ENCODE measurements around the gene TMEM175.

The TMEM175 gene

GRCh38 chr4:959338-960139 lies 27.3 kb downstream of the TMEM175 start:
- Histone ChIP-seq H3K27ac (ENCODE audit: low read depth, low read length) (no peak overlapping the region), H3K79me2 (ENCODE audit: control insufficient read depth, low read length) (no peaks in the 10 kb centered on the region), H3F3A (ENCODE audit: control insufficient read depth, insufficient read depth) (no peaks in the 10 kb centered on the region), H3K9me3 (ENCODE audit: control insufficient read depth, insufficient read depth, low read length) (no peaks in the 10 kb centered on the region), H3K9me2 (replicated peaks; ENCODE audit: control insufficient read depth, low read length) (no peaks in the 10 kb centered on the region), H3K4me1 (ENCODE audit: control insufficient read depth, low read length) (no peaks in the 10 kb centered on the region), H4K20me1 (ENCODE audit: control insufficient read depth, insufficient read depth, low read depth, low read length) (no peaks in the 10 kb centered on the region; the same call in 1 of the 2 replicates), H3K27me3 (ENCODE audit: control insufficient read depth, low read length) (no peaks in the 10 kb centered on the region), H3K4me3 (ENCODE audit: low read length) (no peak overlapping the region), H3K36me3 (ENCODE audit: control insufficient read depth, low read length) (no peaks in the 10 kb centered on the region), H3K4me2 (ENCODE audit: low read length) (no peak overlapping the region)
- TF ChIP-seq CTCF (IDR thresholded peaks at IDR 0.05; ENCODE audit: low read depth, low read length, poor library complexity, severe bottlenecking) (no peak), EZH2phosphoT487 (IDR thresholded peaks at IDR 0.05; ENCODE audit: borderline replicate concordance, low read length) (no peak)

GRCh38 chr4:960140-960635 lies 27.9 kb downstream of the TMEM175 start:
- H3K36me3 ChIP-seq (ENCODE audit: control insufficient read depth, low read length) = no peaks in the 10 kb centered on the region
- H3K27ac ChIP-seq (ENCODE audit: low read depth, low read length) = no peak overlapping the region
- H3K27me3 ChIP-seq (ENCODE audit: control insufficient read depth, low read length) = no peaks in the 10 kb centered on the region
- H4K20me1 ChIP-seq (ENCODE audit: control insufficient read depth, insufficient read depth, low read depth, low read length) = no peaks in the 10 kb centered on the region; the same call in 1 of the 2 replicates
- H3K4me1 ChIP-seq (ENCODE audit: control insufficient read depth, low read length) = no peaks in the 10 kb centered on the region
- no peaks in the 10 kb centered on the region for H3F3A ChIP-seq (ENCODE audit: control insufficient read depth, insufficient read depth)
- no peaks in the 10 kb centered on the region for H3K9me2 ChIP-seq (replicated peaks; ENCODE audit: control insufficient read depth, low read length)
- H3K9me3 ChIP-seq (ENCODE audit: control insufficient read depth, insufficient read depth, low read length) = no peaks in the 10 kb centered on the region
- no peak overlapping the region for H3K4me2 ChIP-seq (ENCODE audit: low read length)
- TF ChIP-seq EZH2phosphoT487 (IDR thresholded peaks at IDR 0.05; ENCODE audit: borderline replicate concordance, low read length) = no peak
- no peak for TF ChIP-seq CTCF (IDR thresholded peaks at IDR 0.05; ENCODE audit: low read depth, low read length, poor library complexity, severe bottlenecking)
- H3K4me3 ChIP-seq (ENCODE audit: low read length) = no peak overlapping the region
- H3K79me2 ChIP-seq (ENCODE audit: control insufficient read depth, low read length) = no peaks in the 10 kb centered on the region

GRCh38 chr4:960636-961350 lies 28.5 kb downstream of the TMEM175 start:
- Histone ChIP-seq H3K4me2 (ENCODE audit: low read length) (no peak overlapping the region), H3K27ac (ENCODE audit: low read depth, low read length) (no peak overlapping the region), H3K4me1 (ENCODE audit: control insufficient read depth, low read length) (no peaks in the 10 kb centered on the region), H3K36me3 (ENCODE audit: control insufficient read depth, low read length) (no peaks in the 10 kb centered on the region), H3K9me3 (ENCODE audit: control insufficient read depth, insufficient read depth, low read length) (no peaks in the 10 kb centered on the region), H4K20me1 (ENCODE audit: control insufficient read depth, insufficient read depth, low read depth, low read length) (no peaks in the 10 kb centered on the region; the same call in 1 of the 2 replicates), H3F3A (ENCODE audit: control insufficient read depth, insufficient read depth) (no peaks in the 10 kb centered on the region), H3K79me2 (ENCODE audit: control insufficient read depth, low read length) (no peaks in the 10 kb centered on the region), H3K9me2 (replicated peaks; ENCODE audit: control insufficient read depth, low read length) (no peaks in the 10 kb centered on the region), H3K4me3 (ENCODE audit: low read length) (no peak overlapping the region), H3K27me3 (ENCODE audit: control insufficient read depth, low read length) (no peaks in the 10 kb centered on the region)
- TF ChIP-seq EZH2phosphoT487 (IDR thresholded peaks at IDR 0.05; ENCODE audit: borderline replicate concordance, low read length) = no peak
- no peak for TF ChIP-seq CTCF (IDR thresholded peaks at IDR 0.05; ENCODE audit: low read depth, low read length, poor library complexity, severe bottlenecking)
